Left cardiac atrium (tissue), 4 donors: ENCODE results near the gene ADIPOR2. TPM values are rescaled to one million over a fixed set of nuclear protein-coding genes. Genes with fewer than 3 reads are reported as not detected.
"Not testable (repeated sequence)": the region's sequence is repeated elsewhere in the genome, so short reads cannot be mapped to it uniquely, and the experiment has no call there.

Source experiments
- ATAC-seq, 2 donors: fragments of 200-7000 bp; cut with Tn5 transposase; one replicate each; pipeline ENCODE4 v1.9.1; 2020; ENCODE audit warnings: mild to moderate bottlenecking in 2 of 2, moderate library complexity in 2 of 2
- DNase-seq: peaks from one replicate; pipeline ENCODE4 v3.0.0-alpha.2; 2020
- intact Hi-C, 2 donors: fragments of 100-400 bp; cut with DNase I; formaldehyde crosslinking; loops; one replicate each; pipeline versions ENCODE4 v1.14.1 to v1.15.1; 2022 to 2023
- total RNA-seq, 2 donors: library from RNA; stranded (reverse); fragmentation: NEBNext Ultra II Directional; extraction: Animal tissue kit (Norgen Biotek cat#: 25700); gene quantifications; one replicate each; pipeline ENCODE4 v1.2.1, GENCODE V29; 2021
- donor health status: DM: no; HTN: yes; CAD: no.
- donor health status: DM: no; HTN: yes; CAD: no; lungs with severe emphysema.
- donor health status: DM: yes; HTN: yes; CAD: no.
- donor health status: Dilated cardiomyopathy.

The ADIPOR2 gene
- total RNA-seq, 2 donors from 2014 or later, result 50.3 to 53.1 TPM

GRCh38 chr12:1662761-1663439 is 28.0 kb upstream of the ADIPOR2 start:
- intact Hi-C loops, result no loop called here
- ATAC-seq, result no peak
- DNase-seq, result peak; percentile 39

- no peak for ATAC-seq
- intact Hi-C loops, result no loop called here
- no peak for DNase-seq
Observed at GRCh38 chr12:1663440-1664132, 27.3 kb upstream of the ADIPOR2 start.

- ATAC-seq (no peak), DNase-seq (no peak)
- intact Hi-C loops, result no loop called here
Observed at GRCh38 chr12:1665366-1665765, 25.5 kb upstream of the ADIPOR2 start.

- ATAC-seq (no peak), DNase-seq (no peak)
- intact Hi-C loops, result no loop called here
Observed at GRCh38 chr12:1666215-1666614, 24.7 kb upstream of the ADIPOR2 start.

DNA sequence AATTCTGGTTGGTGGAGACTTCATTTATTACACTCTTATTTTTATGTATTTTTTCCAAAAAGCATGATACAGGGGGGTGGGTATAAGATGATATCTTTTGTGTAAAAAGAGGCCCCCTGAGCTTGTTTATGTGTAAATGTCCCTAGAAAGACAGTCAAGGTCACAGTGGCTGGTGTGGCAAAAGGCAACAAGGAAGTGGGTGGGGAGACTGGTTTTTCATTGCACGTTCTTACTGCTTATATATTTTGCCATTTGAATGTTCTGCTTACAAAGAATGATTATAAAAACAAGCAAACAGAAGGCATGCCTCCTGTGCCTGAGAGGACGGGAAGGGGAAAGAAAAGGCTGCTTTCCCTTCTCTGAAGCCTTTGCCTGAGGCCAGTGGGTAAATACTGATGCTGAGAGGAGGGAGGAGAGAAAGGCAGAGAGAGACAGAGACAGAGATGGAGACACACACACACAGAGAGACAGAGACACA is 24.1 kb upstream of the ADIPOR2 start:
- no peak for ATAC-seq
- intact Hi-C loops, result no loop called here
- DNase-seq, result no peak

DNA sequence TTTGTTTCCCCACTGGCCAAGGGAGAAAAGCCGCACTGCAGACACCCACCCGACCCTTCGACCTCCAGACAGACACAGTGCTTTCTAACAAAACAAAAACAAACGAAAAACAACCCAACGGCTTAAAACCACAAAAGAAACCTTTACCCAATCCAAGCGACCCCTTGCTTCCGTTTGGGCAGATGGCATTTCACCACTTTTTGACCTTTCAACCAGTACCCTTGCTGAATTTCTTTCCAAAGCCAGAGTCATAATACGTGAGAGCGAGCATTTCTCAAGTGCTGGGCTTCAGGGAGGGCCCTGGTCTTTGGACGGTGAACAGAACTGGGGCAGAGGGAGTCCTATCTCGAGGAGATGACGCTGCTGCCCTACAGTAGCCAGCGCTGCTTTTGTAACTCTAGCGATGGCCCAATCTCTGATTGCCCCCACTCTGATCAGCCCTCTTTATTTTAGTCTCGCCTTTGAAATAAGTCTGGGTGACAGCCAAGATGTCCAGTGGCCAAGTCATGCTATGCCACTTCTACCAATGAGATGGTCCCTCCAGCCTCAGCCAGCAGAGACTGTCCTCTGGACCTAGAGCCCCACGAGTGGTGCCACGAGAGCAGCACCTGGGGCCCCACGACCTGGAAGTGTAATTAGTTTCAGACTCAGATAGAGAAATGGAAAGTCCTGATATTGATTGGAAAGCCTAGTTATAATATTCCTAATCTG is 21.9 kb upstream of the ADIPOR2 start:
- peak; percentile 65 for DNase-seq
- intact Hi-C loops, result no loop called here
- peak; percentile 86 to 94 for ATAC-seq

- ATAC-seq (peak in 1 of 2 donors; percentile 58), DNase-seq (no peak)
- intact Hi-C loops, result no loop called here
Observed at GRCh38 chr12:1670358-1671268, 20.3 kb upstream of the ADIPOR2 start.

GRCh38 chr12:1676043-1676442 is 14.8 kb upstream of the ADIPOR2 start:
- DNase-seq (no peak), ATAC-seq (no peak)
- intact Hi-C loops, result no loop called here

DNA sequence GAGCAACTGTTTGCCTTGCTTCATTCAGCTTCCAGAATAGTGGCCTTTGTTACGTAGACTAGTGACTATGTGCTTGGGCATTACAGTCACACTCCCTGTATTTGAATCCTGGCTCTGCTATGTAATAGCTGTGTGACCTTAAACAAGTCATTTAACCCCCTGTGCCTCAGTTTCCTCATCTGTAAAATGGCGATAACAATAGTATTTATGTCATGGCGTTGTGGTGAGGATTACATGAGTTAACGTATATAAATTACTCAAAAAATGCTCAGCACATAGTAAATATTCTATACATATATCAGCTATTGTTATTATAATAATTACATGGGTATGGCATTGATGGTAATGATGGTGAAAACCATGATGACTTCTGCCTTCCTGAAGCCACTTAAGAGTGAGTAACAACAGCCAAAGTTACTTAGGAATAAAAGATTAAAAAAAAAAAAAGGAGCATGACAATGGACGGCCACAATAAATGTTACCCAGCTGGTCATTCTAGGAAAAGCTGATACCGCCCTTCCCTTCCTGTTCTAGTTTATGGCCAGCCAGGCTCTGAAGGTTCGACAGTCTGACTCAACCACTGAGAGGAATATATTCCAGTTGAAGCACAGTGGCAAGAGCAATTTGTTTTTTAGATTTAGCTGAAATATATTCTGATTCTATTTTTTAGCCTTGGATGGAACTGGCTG is 9.9 kb upstream of the ADIPOR2 start:
- intact Hi-C loops, result no loop called here
- ATAC-seq, result peak in 1 of 2 donors; percentile 64
- no peak for DNase-seq

DNA sequence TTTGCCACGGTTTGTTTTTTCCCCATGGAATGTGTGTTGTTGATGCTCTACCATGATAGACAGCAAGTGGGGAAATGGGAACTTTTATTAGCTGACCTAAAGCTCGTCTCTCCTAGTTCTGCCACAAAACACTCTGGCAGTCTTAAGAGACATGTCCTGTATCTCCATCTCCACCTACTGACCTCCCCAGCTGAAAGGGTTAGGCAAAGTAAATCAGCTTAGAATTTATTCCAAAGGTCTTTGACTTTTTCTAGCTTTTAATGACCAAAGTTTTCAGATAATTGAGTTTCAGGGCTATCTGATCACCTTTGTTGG is 9.4 kb upstream of the ADIPOR2 start:
- DNase-seq (no peak), ATAC-seq (no peak)
- intact Hi-C loops, result no loop called here

DNA sequence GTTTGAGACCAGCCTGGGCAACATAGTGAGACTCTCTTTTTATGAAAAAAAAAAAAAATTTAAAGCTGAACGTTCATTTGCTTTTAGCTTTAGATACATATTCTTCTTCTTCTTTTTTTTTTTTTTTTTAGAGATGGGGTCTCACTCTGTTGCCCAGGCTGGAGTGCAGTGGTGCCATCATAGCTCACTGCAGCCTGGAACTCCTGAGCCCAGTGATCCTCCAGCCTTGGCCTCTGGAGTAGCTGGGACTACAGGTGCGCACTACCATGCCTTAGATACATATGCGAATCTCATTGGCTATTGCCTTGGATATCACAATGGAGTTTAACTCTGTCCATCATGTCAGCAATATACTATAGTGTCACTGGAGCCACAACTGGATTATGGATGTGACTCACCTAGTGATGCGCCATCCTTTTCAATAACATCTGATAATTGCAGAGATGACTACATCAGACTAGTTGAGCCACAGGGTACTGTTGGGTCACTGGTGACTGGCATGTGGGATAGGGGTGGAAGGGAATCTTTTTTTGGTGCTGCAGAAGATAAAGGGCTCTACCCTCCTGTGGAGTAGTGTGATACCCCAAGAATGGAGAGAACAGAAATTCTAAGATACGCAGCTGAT is 2.7 kb upstream of the ADIPOR2 start:
- intact Hi-C loops, result no loop called here
- ATAC-seq (no peak), DNase-seq (no peak)

- intact Hi-C loops, result no loop called here
- ATAC-seq (peak; percentile 48 to 65), DNase-seq (peak; percentile 49)
Observed at GRCh38 chr12:1691123-1692007, 495 bp downstream of the ADIPOR2 start.

DNA sequence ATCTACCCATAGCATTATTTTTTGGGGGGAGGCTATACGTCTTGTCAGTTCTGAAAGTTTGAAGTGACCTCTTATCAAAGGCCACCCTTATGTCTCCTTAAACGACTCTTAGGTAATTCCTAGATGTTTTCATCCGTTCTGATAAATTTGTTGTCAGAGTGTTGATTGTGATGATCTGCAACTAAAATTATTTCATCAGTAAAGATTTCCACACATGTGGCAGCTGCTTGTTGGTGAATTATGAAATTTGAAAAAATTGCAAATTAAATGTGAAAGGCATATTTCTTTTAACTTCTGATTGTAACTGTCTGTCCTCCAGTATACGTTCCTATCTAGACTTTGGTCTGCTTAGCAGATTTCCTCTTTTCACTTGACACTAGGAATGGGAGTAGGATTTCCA is 1.4 kb downstream of the ADIPOR2 start:
- intact Hi-C loops, result no loop called here
- DNase-seq (no peak), ATAC-seq (no peak)

- intact Hi-C loops, result no loop called here
- DNase-seq (no peak), ATAC-seq (no peak)
Observed at GRCh38 chr12:1692895-1693610, 2.2 kb downstream of the ADIPOR2 start.

DNA sequence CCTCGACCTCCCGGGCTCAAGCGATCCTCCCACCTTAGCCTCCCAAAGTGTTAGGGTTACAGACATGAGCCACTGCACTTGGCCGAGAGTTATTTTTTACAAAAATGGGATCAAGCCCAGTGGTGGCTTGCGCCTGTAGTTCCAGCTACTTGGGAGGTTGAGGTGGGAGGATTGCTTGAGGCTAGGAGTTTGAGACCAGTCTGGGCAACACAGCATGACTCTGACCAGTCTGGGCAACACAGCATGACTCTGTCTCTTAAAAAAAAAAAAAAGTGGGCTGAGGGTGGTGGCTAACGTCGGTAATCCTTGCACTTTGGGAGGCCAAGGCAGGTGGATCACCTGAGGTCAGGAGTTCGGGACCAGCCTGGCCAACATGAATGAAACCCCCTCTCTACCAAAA is 4.2 kb downstream of the ADIPOR2 start:
- ATAC-seq, DNase-seq, intact Hi-C loops: not testable (repeated sequence)

GRCh38 chr12:1695886-1696670 is 5.2 kb downstream of the ADIPOR2 start:
- DNase-seq, result no peak
- ATAC-seq, result no peak
- intact Hi-C loops, result no loop called here
